ENCODE measurements around the gene MIEN1. TPM values are rescaled to one million over a fixed set of nuclear protein-coding genes. Genes with fewer than 3 reads are reported as not detected.

Gene MIEN1
- total and polyA plus RNA-seq, 2 of the 13 experiments (the other 11 are each of a cell fraction or from before 2014, with no cell fraction given), result 40.6 to 56.6 TPM

GRCh38 chr17:39750131-39751015, 20.0 kb upstream of the MIEN1 start (continued):
- TF ChIP-seq ZNF512B (CRISPR knock-in tag; IDR thresholded peaks at IDR 0.05; ENCODE audit: borderline replicate concordance) (peak; percentile 64; the same call in 1 of the 2 replicates), HNRNPL (IDR thresholded peaks at IDR 0.05; ENCODE audit: low read depth, low read length) (peak; percentile 87), TFE3 (CRISPR knock-in tag; IDR thresholded peaks at IDR 0.05) (no peak), ZNF501 (CRISPR knock-in tag; IDR thresholded peaks at IDR 0.05) (peak; percentile 94), NFRKB (IDR thresholded peaks at IDR 0.05) (no peak), SP2 (CRISPR knock-in tag; IDR thresholded peaks at IDR 0.05) (peak; percentile 27; the same call in 1 of the 2 replicates), ZNF556 (CRISPR knock-in tag; IDR thresholded peaks at IDR 0.05; ENCODE audit: borderline replicate concordance) (peak; percentile 31; the same call in 1 of the 2 replicates), SRSF4 (IDR thresholded peaks at IDR 0.05; ENCODE audit: low read depth, low read length, poor library complexity, severe bottlenecking) (no peak), ZNF350 (CRISPR knock-in tag; IDR thresholded peaks at IDR 0.05; ENCODE audit: borderline replicate concordance, low read depth) (peak; percentile 88), UBTF (CRISPR knock-in tag; IDR thresholded peaks at IDR 0.05) (peak; percentile 56), ZNF44 (CRISPR knock-in tag; IDR thresholded peaks at IDR 0.05) (0 out of 2 replicates have a peak, but pooled peaks have one; percentile 58), ZNF263 (CRISPR knock-in tag; IDR thresholded peaks at IDR 0.05) (no peak), MED8 (CRISPR knock-in tag; IDR thresholded peaks at IDR 0.05; ENCODE audit: insufficient replicate concordance) (no peak), ATF2 (CRISPR knock-in tag; IDR thresholded peaks at IDR 0.05) (peak; percentile 17; the same call in 1 of the 2 replicates), ZEB1 (IDR thresholded peaks at IDR 0.05; ENCODE audit: insufficient replicate concordance, low read depth) (peak; percentile 71), HNF4G (IDR thresholded peaks at IDR 0.05; ENCODE audit: borderline replicate concordance, low read depth, low read length) (peak; percentile 57; the same call in 1 of the 2 replicates), HNF4G (CRISPR knock-in tag; IDR thresholded peaks at IDR 0.05; ENCODE audit: borderline replicate concordance, low read depth) (peak; percentile 66; the same call in 1 of the 2 replicates)

Data from HepG2 (cell line).